ENCODE results near the gene XPR1. TPM values are rescaled to one million over a fixed set of nuclear protein-coding genes. Genes with fewer than 3 reads are reported as not detected.

XPR1 gene
- total RNA-seq, 1 donor from 2014 or later: 21.4 TPM

GRCh38 chr1:180899262-180899661, 267.4 kb downstream of the XPR1 start:
- Mint-ChIP-seq H3K4me1 (ENCODE audit: unreplicated experiment) (peaks cover 4% of the 10 kb centered on the region), H3K27me3 (ENCODE audit: unreplicated experiment) (peaks cover 2% of the 10 kb centered on the region), H3K4me3 (ENCODE audit: unreplicated experiment) (no peak overlapping the region), H3K36me3 (ENCODE audit: unreplicated experiment) (peaks cover 3% of the 10 kb centered on the region), H3K27ac (ENCODE audit: unreplicated experiment) (no peak overlapping the region), H3K9me3 (ENCODE audit: unreplicated experiment) (no peaks in the 10 kb centered on the region)
- peak; percentile 59 for DNase-seq (ENCODE audit: extremely low spot score, unreplicated experiment)
- TF ChIP-seq CTCF (IDR thresholded peaks at IDR 0.05): no peak

- peaks cover 2% of the 10 kb centered on the region for H3K27me3 Mint-ChIP-seq (ENCODE audit: unreplicated experiment)
- no peak overlapping the region for H3K4me3 Mint-ChIP-seq (ENCODE audit: unreplicated experiment)
- DNase-seq (ENCODE audit: extremely low spot score, unreplicated experiment): peak; percentile 64
- peaks cover 4% of the 10 kb centered on the region for H3K4me1 Mint-ChIP-seq (ENCODE audit: unreplicated experiment)
- H3K27ac Mint-ChIP-seq (ENCODE audit: unreplicated experiment): no peak overlapping the region
- no peaks in the 10 kb centered on the region for H3K36me3 Mint-ChIP-seq (ENCODE audit: unreplicated experiment)
- H3K9me3 Mint-ChIP-seq (ENCODE audit: unreplicated experiment): no peaks in the 10 kb centered on the region
- TF ChIP-seq CTCF (IDR thresholded peaks at IDR 0.05): no peak
These were observed 269.5 kb downstream of the XPR1 start for GRCh38 chr1:180901076-180901990.

- Mint-ChIP-seq H3K4me1 (ENCODE audit: unreplicated experiment) (peaks cover 4% of the 10 kb centered on the region), H3K9me3 (ENCODE audit: unreplicated experiment) (no peaks in the 10 kb centered on the region), H3K27me3 (ENCODE audit: unreplicated experiment) (peaks cover 2% of the 10 kb centered on the region), H3K4me3 (ENCODE audit: unreplicated experiment) (no peak overlapping the region), H3K36me3 (ENCODE audit: unreplicated experiment) (no peaks in the 10 kb centered on the region), H3K27ac (ENCODE audit: unreplicated experiment) (no peak overlapping the region)
- no peak for TF ChIP-seq CTCF (IDR thresholded peaks at IDR 0.05)
- DNase-seq (ENCODE audit: extremely low spot score, unreplicated experiment): peak; percentile 4
These were observed 270.7 kb downstream of the XPR1 start for GRCh38 chr1:180902541-180902940.

GRCh38 chr1:180905927-180906326, 274.1 kb downstream of the XPR1 start:
- Mint-ChIP-seq H3K4me3 (ENCODE audit: unreplicated experiment) (no peak overlapping the region), H3K27me3 (ENCODE audit: unreplicated experiment) (peaks cover 2% of the 10 kb centered on the region), H3K27ac (ENCODE audit: unreplicated experiment) (no peak overlapping the region), H3K9me3 (ENCODE audit: unreplicated experiment) (no peaks in the 10 kb centered on the region), H3K4me1 (ENCODE audit: unreplicated experiment) (no peaks in the 10 kb centered on the region), H3K36me3 (ENCODE audit: unreplicated experiment) (no peaks in the 10 kb centered on the region)
- TF ChIP-seq CTCF (IDR thresholded peaks at IDR 0.05): no peak
- peak; percentile 46 for DNase-seq (ENCODE audit: extremely low spot score, unreplicated experiment)

- peak; percentile 69 for DNase-seq (ENCODE audit: extremely low spot score, unreplicated experiment)
- no peaks in the 10 kb centered on the region for H3K36me3 Mint-ChIP-seq (ENCODE audit: unreplicated experiment)
- H3K4me3 Mint-ChIP-seq (ENCODE audit: unreplicated experiment): no peak overlapping the region
- no peak overlapping the region for H3K27ac Mint-ChIP-seq (ENCODE audit: unreplicated experiment)
- peaks cover 5% of the 10 kb centered on the region for H3K4me1 Mint-ChIP-seq (ENCODE audit: unreplicated experiment)
- TF ChIP-seq CTCF (IDR thresholded peaks at IDR 0.05): no peak
- no peaks in the 10 kb centered on the region for H3K9me3 Mint-ChIP-seq (ENCODE audit: unreplicated experiment)
- H3K27me3 Mint-ChIP-seq (ENCODE audit: unreplicated experiment): peaks cover 2% of the 10 kb centered on the region
These were observed 274.7 kb downstream of the XPR1 start for GRCh38 chr1:180906511-180906910.
